Neuronal stem cell (in vitro differentiated cells): ENCODE data around the gene ZNF740.

Source experiments
- DNase-seq: peaks from one replicate; pipeline ENCODE4 v3.0.0-alpha.2; 2013; ENCODE audit warnings: low spot score
- H2AFZ ChIP-seq: one replicate; pipeline ENCODE4 v1.6.1; 2013; ENCODE audit warnings: mild to moderate bottlenecking, low read length, inconsistent platforms
- H2AK5ac ChIP-seq: 2 replicates; pipeline ENCODE4 v1.6.1; 2013; ENCODE audit warnings: low read depth, mild to moderate bottlenecking, inconsistent platforms, low read length, moderate library complexity, mixed read lengths
- H2BK120ac ChIP-seq: 2 replicates; pipeline ENCODE4 v1.6.1; 2013; ENCODE audit warnings: low read depth, mild to moderate bottlenecking, inconsistent platforms, low read length, moderate library complexity, mixed read lengths
- H2BK12ac ChIP-seq: one replicate; pipeline ENCODE4 v1.6.1; 2013; ENCODE audit warnings: low read length, inconsistent platforms
- H2BK15ac ChIP-seq: 2 replicates; pipeline ENCODE4 v1.6.1; 2013; ENCODE audit warnings: mild to moderate bottlenecking, low read length, inconsistent platforms, mixed read lengths
- H2BK5ac ChIP-seq: one replicate; pipeline ENCODE4 v1.6.1; 2013; ENCODE audit warnings: inconsistent platforms, mild to moderate bottlenecking, low read length, moderate library complexity
- H3K14ac ChIP-seq: one replicate; pipeline ENCODE4 v1.6.1; 2013; ENCODE audit warnings: low read length, inconsistent platforms
- H3K18ac ChIP-seq: 2 replicates; pipeline ENCODE4 v1.6.1; 2013; ENCODE audit warnings: low read length, inconsistent platforms
- H3K23ac ChIP-seq: 2 replicates; pipeline ENCODE4 v1.6.1; 2013; ENCODE audit warnings: low read depth, mild to moderate bottlenecking, mixed read lengths, low read length, inconsistent platforms; ENCODE audit not compliant: poor library complexity
- H3K27ac ChIP-seq: replicated peaks from 3 replicates; pipeline ENCODE4 v1.5.1; 2013; ENCODE audit warnings: low read length, inconsistent platforms
- H3K27me3 ChIP-seq, 3 experiments: 2 replicates each; pipeline ENCODE4 v1.6.1; 2013; ENCODE audit warnings: low read length in 3 of 3, mild to moderate bottlenecking in 2 of 3, inconsistent platforms in 1 of 3, low read depth in 1 of 3, mixed read lengths in 1 of 3, moderate library complexity in 1 of 3; ENCODE audit not compliant: control insufficient read depth in 3 of 3, insufficient read depth in 3 of 3
- H3K36me3 ChIP-seq, 2 donors: replicated peaks in 1 of 2; 2 replicates each; pipeline ENCODE4 v1.6.1; 2013; ENCODE audit warnings: low read length in 2 of 2; ENCODE audit not compliant: control insufficient read depth in 2 of 2, insufficient read depth in 2 of 2
- H3K4ac ChIP-seq: 2 replicates; pipeline ENCODE4 v1.6.1; 2013; ENCODE audit warnings: inconsistent platforms, mild to moderate bottlenecking, low read length, moderate library complexity
- H3K4me1 ChIP-seq, 2 donors: 1 replicate in 1 of 2; 2 replicates in 1 of 2; pipeline ENCODE4 v1.6.1; 2013; ENCODE audit warnings: low read length in 2 of 2, low read depth in 1 of 2; ENCODE audit not compliant: control insufficient read depth in 2 of 2, insufficient read depth in 1 of 2
- H3K4me2 ChIP-seq: one replicate; pipeline ENCODE4 v1.6.1; 2013; ENCODE audit warnings: mild to moderate bottlenecking, low read length, inconsistent platforms; ENCODE audit not compliant: insufficient read depth, poor library complexity, severe bottlenecking
- H3K4me3 ChIP-seq, 2 donors: 2 replicates each; pipeline ENCODE4 v1.5.1; 2013; ENCODE audit warnings: low read length in 2 of 2, mild to moderate bottlenecking in 2 of 2, inconsistent platforms in 1 of 2, moderate library complexity in 1 of 2
- H3K79me1 ChIP-seq: one replicate; pipeline ENCODE4 v1.6.1; 2013; ENCODE audit warnings: low read depth, mild to moderate bottlenecking, inconsistent platforms, low read length, moderate library complexity
- H3K9ac ChIP-seq: one replicate; pipeline ENCODE4 v1.6.1; 2013; ENCODE audit warnings: mild to moderate bottlenecking, low read depth, low read length, inconsistent platforms; ENCODE audit not compliant: poor library complexity
- H3K9me3 ChIP-seq, 2 donors: replicated peaks in 1 of 2; 2 replicates each; pipeline versions ENCODE3 to v1.6.1; 2013; ENCODE audit warnings: low read length in 2 of 2, mild to moderate bottlenecking in 2 of 2, inconsistent platforms in 1 of 2, low read depth in 1 of 2, mixed read lengths in 1 of 2, moderate library complexity in 1 of 2; ENCODE audit not compliant: control insufficient read depth in 2 of 2, insufficient read depth in 1 of 2
- H4K8ac ChIP-seq: one replicate; pipeline ENCODE4 v1.6.1; 2013; ENCODE audit warnings: low read depth, mild to moderate bottlenecking, inconsistent platforms, low read length, moderate library complexity
- H4K91ac ChIP-seq: one replicate; pipeline ENCODE4 v1.6.1; 2013; ENCODE audit warnings: low read length, low read depth, mild to moderate bottlenecking, inconsistent platforms; ENCODE audit not compliant: poor library complexity
- WGBS, 2 donors: extraction: QIAGEN DNeasy Blood & Tissue Kit; methylation state at CpG; one replicate each; pipeline ENCODE4 v1.1.7; 2013; ENCODE audit warnings: missing lambda C conversion rate in 2 of 2, mixed read lengths in 1 of 2; ENCODE audit not compliant: insufficient read length in 2 of 2, insufficient replicate concordance in 1 of 2; ENCODE audit errors: extremely low coverage in 2 of 2; 5-methylcytosine and 5-hydroxymethylcytosine counted together

ZNF740 gene

GRCh38 chr12:53198486-53199110 lies 18.1 kb downstream of the ZNF740 start:
- no peaks in the 10 kb centered on the region for H3K79me1 ChIP-seq
- no peak overlapping the region for H3K4ac ChIP-seq
- H3K27ac ChIP-seq: no peak overlapping the region
- H2AK5ac ChIP-seq: no peak overlapping the region
- no peak overlapping the region for H2BK5ac ChIP-seq
- H3K4me2 ChIP-seq: no peak overlapping the region
- H4K91ac ChIP-seq: no peak overlapping the region
- no peak overlapping the region for H3K9ac ChIP-seq
- H3K4me1 ChIP-seq: peaks cover 2 to 10% of the 10 kb centered on the region in 2 donors
- H3K9me3 ChIP-seq: no peaks in the 10 kb centered on the region
- no peak overlapping the region for H3K14ac ChIP-seq
- H3K36me3 ChIP-seq: no peaks in the 10 kb centered on the region
- WGBS, 2 donors: no CpG with 5 or more reads among the region's 5 CpGs
- peak overlapping the region in 1 of 2 donors; percentile 26 for H3K4me3 ChIP-seq
- H2BK120ac ChIP-seq: no peak overlapping the region
- peaks cover 0 to 34% (median 31%) of the 10 kb centered on the region in 3 experiments for H3K27me3 ChIP-seq
- no peak for DNase-seq
- no peak overlapping the region for H4K8ac ChIP-seq
- no peak overlapping the region for H2BK15ac ChIP-seq
- H2AFZ ChIP-seq: no peak overlapping the region
- H2BK12ac ChIP-seq: no peak overlapping the region
- H3K18ac ChIP-seq: no peak overlapping the region
- H3K23ac ChIP-seq: no peak overlapping the region

GRCh38 chr12:53199700-53200099 lies 19.2 kb downstream of the ZNF740 start:
- no peak overlapping the region for H3K27ac ChIP-seq
- H3K14ac ChIP-seq: no peak overlapping the region
- no peaks in the 10 kb centered on the region for H3K79me1 ChIP-seq
- no CpG with 5 or more reads among the region's 3 CpGs for WGBS, 2 donors
- H2AK5ac ChIP-seq: no peak overlapping the region
- peaks cover 2 to 10% of the 10 kb centered on the region in 2 donors for H3K4me1 ChIP-seq
- no peak overlapping the region for H4K91ac ChIP-seq
- H3K4ac ChIP-seq: no peak overlapping the region
- H3K36me3 ChIP-seq: no peaks in the 10 kb centered on the region
- no peak overlapping the region for H2BK5ac ChIP-seq
- no peak overlapping the region for H2BK120ac ChIP-seq
- no peak overlapping the region for H3K9ac ChIP-seq
- H2BK15ac ChIP-seq: no peak overlapping the region
- H3K4me3 ChIP-seq: no peak overlapping the region
- no peak overlapping the region for H3K4me2 ChIP-seq
- H2BK12ac ChIP-seq: no peak overlapping the region
- peaks cover 0 to 31% (median 31%) of the 10 kb centered on the region in 3 experiments for H3K27me3 ChIP-seq
- no peaks in the 10 kb centered on the region for H3K9me3 ChIP-seq
- DNase-seq: no peak
- H4K8ac ChIP-seq: no peak overlapping the region
- H3K23ac ChIP-seq: no peak overlapping the region
- no peak overlapping the region for H2AFZ ChIP-seq
- H3K18ac ChIP-seq: no peak overlapping the region

GRCh38 chr12:53200107-53200457 lies 19.6 kb downstream of the ZNF740 start:
- Histone ChIP-seq H2BK15ac (no peak overlapping the region), H2BK5ac (no peak overlapping the region), H2BK120ac (no peak overlapping the region), H3K4me1 (peaks cover 2 to 10% of the 10 kb centered on the region in 2 donors), H3K36me3 (no peaks in the 10 kb centered on the region), H3K27me3 (peaks cover 0 to 31% (median 31%) of the 10 kb centered on the region in 3 experiments), H3K23ac (no peak overlapping the region), H3K4me3 (no peak overlapping the region), H3K4me2 (no peak overlapping the region), H3K14ac (no peak overlapping the region), H3K9me3 (no peaks in the 10 kb centered on the region), H3K18ac (no peak overlapping the region), H4K8ac (no peak overlapping the region), H2AFZ (no peak overlapping the region), H2BK12ac (no peak overlapping the region), H4K91ac (no peak overlapping the region), H3K79me1 (no peaks in the 10 kb centered on the region), H2AK5ac (no peak overlapping the region), H3K27ac (no peak overlapping the region), H3K4ac (no peak overlapping the region), H3K9ac (no peak overlapping the region)
- DNase-seq: no peak
- no CpG with 5 or more reads among the region's 2 CpGs for WGBS, 2 donors

- H3K23ac ChIP-seq: no peak overlapping the region
- peaks cover 2 to 10% of the 10 kb centered on the region in 2 donors for H3K4me1 ChIP-seq
- H3K18ac ChIP-seq: no peak overlapping the region
- no peaks in the 10 kb centered on the region for H3K9me3 ChIP-seq
- peaks cover 0 to 33% (median 28%) of the 10 kb centered on the region in 3 experiments for H3K27me3 ChIP-seq
- peak overlapping the region; percentile 68 for H2AFZ ChIP-seq
- no peak for DNase-seq
- no peak overlapping the region for H3K4ac ChIP-seq
- H2BK120ac ChIP-seq: no peak overlapping the region
- H2BK5ac ChIP-seq: no peak overlapping the region
- H4K8ac ChIP-seq: no peak overlapping the region
- H3K4me2 ChIP-seq: no peak overlapping the region
- H2AK5ac ChIP-seq: no peak overlapping the region
- H3K14ac ChIP-seq: no peak overlapping the region
- no peak overlapping the region for H3K27ac ChIP-seq
- no peak overlapping the region for H2BK12ac ChIP-seq
- no peak overlapping the region for H3K9ac ChIP-seq
- WGBS, 2 donors: no CpG with 5 or more reads among the region's 10 CpGs
- H3K36me3 ChIP-seq: no peaks in the 10 kb centered on the region
- no peak overlapping the region for H2BK15ac ChIP-seq
- no peaks in the 10 kb centered on the region for H3K79me1 ChIP-seq
- H3K4me3 ChIP-seq: no peak overlapping the region
- H4K91ac ChIP-seq: no peak overlapping the region
Measured at GRCh38 chr12:53200458-53201176, 20.1 kb downstream of the ZNF740 start.
